Fibroblast of lung (primary cell): ENCODE measurements around the gene CDKN2B-AS1.

Experiments used
- CTCF ChIP-seq, 2 donors: IDR thresholded peaks in 1 of 2; conservative IDR thresholded peaks in 1 of 2; 1 replicate in 1 of 2; 2 replicates in 1 of 2; pipeline ENCODE4 v1.5.1; 2011 to 2012; ENCODE audit warnings: low read length in 2 of 2, control low read depth in 1 of 2, inconsistent platforms in 1 of 2, low read depth in 1 of 2, mild to moderate bottlenecking in 1 of 2
- EZH2 ChIP-seq: IDR thresholded peaks from 2 replicates; pipeline ENCODE4 v1.5.1; 2012; ENCODE audit warnings: low read length, control low read depth, mild to moderate bottlenecking; ENCODE audit errors: missing control alignments

- TF ChIP-seq CTCF (conservative IDR thresholded peaks at IDR 0.05 in 1 of 2, IDR thresholded peaks at IDR 0.05 in 1 of 2; ENCODE audit: low read depth in 1 of 2, low read length in 2 of 2) (no peak), EZH2 (no peak)
These were observed 44.7 kb downstream of the CDKN2B-AS1 start for GRCh38 chr9:22039258-22039657.
